GM20000 (cell line): ENCODE measurements around the gene NDUFS8.
"Not testable (repeated sequence)": the region's sequence is repeated elsewhere in the genome, so short reads cannot be mapped to it uniquely, and the experiment has no call there.

ENCODE experiments used
- DNase-seq: peaks from one replicate; pipeline ENCODE4 v3.0.0; 2012; ENCODE audit warnings: low spot score
- TF ChIP-seq, protein P1 (sequence below): IDR thresholded peaks from 2 replicates; pipeline ENCODE4 v1.5.1; 2012; ENCODE audit warnings: mild to moderate bottlenecking, control low read depth; ENCODE audit errors: extremely low read depth, missing control alignments

NDUFS8 gene

DNA sequence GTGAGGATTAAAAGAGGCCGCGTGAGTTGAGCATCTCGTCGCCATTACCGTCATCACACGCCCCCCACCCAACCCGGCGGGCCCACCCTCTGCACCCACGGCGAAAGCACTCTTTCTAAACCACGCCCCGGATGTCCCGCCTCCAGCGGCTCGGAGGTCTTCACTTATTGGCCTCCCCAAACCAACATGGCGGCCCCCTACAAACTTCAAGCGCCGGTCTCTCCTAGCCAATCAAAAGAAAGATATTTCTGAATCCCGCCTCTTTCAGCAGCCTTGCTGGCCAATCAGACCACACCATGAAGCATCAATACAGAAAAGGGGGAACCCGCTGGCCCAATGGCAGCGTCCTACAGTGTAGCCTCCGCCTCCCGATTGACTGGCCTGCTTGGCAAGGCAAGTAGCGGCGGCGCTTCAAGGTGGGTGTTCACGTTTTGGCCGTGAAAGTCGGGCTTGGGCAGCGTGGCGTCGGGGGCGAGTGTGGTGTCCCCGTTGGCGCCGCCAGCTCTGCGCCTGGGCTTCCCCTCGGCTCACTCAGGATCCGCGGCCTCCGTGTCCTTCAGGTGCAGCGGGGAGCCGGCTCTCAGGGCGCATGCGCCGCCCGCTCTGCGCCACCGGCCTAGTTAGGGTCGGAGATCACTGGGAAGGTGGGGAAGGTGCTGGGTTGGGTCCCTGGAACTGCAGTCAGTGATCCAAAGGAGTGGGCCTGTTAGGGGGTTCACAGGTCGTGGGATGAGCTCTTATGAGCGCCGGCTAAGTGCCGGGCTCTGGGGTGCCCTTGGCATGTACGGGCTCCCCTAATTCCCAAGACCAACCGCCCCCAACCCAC is at the start of gene NDUFS8:
TSS of gene NDUFS8 (plus strand) at position 364 of the 826 bp plus-strand sequence. CDS start 1,471 bp downstream, outside the sequence.
- DNase-seq, result peak; percentile 99
- TF ChIP-seq, protein P1, sequence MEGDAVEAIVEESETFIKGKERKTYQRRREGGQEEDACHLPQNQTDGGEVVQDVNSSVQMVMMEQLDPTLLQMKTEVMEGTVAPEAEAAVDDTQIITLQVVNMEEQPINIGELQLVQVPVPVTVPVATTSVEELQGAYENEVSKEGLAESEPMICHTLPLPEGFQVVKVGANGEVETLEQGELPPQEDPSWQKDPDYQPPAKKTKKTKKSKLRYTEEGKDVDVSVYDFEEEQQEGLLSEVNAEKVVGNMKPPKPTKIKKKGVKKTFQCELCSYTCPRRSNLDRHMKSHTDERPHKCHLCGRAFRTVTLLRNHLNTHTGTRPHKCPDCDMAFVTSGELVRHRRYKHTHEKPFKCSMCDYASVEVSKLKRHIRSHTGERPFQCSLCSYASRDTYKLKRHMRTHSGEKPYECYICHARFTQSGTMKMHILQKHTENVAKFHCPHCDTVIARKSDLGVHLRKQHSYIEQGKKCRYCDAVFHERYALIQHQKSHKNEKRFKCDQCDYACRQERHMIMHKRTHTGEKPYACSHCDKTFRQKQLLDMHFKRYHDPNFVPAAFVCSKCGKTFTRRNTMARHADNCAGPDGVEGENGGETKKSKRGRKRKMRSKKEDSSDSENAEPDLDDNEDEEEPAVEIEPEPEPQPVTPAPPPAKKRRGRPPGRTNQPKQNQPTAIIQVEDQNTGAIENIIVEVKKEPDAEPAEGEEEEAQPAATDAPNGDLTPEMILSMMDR, result no peak

DNA sequence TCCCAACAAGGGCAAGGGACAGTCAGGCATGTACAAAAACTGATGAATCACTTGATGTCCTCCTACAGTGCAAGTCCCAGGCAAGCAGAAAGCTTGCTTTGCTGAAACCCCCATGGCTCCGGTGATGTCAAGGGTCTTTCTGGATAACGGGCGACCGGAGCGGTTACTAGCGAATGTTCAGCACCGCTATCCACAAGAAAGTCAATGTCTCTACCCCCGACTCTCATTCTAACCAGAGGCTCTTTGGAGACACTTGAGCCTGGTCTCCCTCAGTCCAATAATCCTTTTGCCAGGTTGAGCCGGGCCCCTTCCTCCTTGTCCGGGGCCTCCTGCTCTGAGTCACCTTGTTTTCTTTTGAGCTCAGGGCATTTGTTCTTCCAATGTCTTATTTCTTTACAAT is 49.3 kb upstream of the NDUFS8 start:
- not testable (repeated sequence) for DNase-seq

DNA sequence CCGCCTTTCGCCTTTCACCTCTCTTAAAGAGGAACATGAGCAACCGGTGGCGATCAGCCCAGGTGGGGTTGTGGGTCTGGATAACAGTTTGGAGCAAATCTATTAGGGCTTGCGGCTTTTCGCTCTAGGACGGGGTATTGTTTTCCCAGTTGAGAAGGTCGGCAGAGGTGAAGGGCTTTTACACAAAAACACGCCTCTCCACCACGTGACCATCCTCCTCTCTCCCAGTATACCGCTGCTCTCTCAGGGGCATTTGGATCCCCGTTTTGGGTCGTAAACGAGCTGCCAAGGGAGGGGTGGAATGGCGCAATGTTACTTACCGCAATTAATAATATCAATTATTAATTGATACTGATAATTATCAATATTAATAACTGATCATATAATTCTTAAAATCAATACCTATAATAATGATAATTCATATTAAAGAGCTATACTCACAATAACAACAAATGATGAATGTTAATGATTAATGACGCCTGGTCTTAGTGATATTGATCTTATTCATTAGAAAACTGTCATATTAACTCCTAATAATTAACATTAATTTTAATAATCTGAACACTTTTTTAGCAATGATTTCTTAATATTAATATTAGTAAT is 48.1 kb upstream of the NDUFS8 start:
- not testable (repeated sequence) for DNase-seq

DNA sequence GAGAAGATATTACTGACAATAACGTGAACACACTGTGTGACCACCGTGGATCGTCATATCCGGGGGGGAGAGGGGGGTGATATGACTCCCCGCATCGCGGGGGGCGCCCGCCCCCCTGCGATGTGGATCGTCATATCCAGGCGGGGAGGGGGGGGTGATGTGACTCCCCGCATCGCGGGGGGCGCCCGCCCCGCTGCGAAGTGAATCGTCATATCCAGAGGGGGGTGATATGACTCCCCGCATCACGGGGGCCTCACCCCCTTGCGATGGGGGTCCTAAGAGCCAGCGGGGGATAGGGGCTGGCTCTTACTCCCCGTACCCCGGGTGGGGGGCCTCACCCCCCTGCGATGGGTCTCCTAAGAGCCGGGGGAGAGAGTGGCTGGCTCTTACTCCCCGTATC is 46.5 kb upstream of the NDUFS8 start:
- no peak for DNase-seq
- TF ChIP-seq, protein P1, result no peak

DNA sequence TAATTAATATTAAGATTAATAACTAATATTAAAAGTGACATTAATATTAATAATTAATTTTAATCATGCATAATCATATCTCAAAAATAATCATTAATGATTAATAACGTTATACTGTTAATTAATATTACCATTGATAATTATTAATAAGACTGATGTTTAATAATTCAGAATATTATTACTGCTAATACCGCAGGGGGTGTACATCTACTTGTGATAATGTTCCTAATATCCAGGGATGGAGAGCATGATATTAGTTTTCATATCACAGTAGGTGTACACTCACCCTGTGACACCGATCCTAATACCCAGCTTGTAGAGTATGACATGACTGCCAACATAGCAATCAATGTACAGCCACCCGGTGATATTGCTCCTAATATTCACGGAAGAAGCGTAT is 45.2 kb upstream of the NDUFS8 start:
- not testable (repeated sequence) for DNase-seq

DNA sequence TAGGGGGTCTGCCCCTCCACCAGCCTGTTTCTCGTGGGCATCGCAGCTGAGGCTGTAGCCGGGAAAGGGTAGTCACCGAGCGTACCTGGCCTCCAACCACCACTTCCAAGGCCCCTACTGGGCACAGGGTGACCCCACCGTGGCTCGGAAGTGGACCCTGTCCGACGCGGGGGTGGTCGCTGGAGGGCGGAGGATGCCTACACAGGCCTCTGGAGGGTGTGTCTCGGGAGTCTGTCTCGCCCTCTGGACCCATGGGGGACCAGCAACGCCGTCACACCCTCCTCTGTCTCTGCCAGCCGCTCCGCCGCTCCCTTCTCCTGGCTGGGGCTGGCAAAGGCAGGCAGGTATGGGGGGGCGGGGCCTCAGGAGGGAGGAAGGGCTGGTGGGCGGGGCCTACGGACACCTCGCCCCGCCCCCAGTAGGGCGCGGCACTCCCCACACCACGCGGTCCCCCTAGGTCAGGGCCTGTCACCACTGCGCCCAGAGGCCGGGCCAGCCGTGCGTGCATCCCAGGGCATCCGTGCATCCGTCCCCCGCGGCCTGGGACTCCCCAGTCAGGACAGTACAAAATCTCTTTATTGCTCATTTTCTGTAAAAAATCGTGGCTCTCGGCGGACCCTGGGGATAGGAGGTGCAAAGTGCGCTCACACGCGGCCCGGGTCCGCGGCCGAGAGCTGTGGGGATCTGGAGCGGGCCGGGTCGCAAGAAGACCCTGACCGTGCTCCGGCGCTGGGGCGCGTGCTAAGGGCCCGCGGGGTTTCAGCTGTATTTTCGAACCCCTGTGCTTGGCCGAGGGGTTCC is 39.7 kb upstream of the NDUFS8 start:
- not testable (repeated sequence) for DNase-seq

DNA sequence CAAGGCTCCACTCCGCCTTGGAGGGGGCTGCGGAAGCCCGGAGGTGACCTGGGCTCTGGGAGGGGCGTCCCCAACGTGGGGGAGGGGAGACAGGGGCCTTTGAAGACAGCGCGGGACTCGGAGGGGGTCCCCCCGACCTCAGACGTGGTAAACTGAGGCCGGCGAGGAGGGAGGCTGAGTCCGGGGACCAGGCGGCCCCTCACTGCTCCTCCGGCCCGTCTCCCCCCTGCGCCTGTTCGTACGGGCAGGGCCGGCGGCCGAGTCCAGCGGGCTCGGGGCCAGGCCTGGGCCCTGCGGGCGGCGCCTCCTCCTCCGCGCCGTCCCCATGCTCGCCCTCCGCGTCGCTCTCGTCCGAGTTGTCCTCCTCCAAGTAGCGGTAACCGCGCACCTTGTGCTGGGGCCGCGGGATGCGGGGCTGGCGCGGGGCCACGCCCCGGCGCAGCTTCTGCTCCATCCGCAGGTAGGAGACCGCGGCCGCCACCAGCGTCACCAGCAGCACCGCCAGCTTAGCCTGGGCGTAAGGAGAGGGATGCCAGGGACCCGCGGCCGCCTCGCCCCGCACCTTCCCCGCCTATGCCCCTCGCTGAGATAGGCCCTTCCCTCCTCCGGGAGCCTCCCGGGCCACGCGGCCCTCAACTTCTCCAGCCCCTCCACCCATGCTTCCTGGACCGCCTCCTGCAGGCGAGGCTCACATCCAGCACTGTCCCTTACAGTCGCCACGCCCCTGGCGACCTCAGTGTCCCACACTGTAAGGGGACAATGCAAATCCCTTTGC is 38.9 kb upstream of the NDUFS8 start:
- not testable (repeated sequence) for DNase-seq

DNA sequence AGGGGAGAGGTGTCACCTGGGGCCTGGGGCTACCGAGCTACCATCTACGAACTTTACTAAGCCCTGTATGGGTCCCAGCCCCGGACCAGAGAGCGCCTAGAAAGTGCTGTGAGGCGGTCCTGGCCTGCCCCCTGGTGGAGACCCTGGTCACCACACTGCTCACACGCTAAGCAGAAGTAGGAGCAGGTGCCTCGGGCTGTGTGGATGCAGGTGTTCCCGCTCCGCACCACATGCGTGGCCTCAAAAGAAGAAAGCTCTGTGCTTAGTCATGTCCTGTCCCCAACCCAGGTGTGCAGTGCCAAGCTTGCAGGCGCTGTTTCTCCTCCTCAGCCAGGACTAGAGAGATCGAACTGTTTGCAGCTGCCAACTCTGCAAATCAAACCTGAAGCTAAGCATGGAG is 36.7 kb upstream of the NDUFS8 start:
- TF ChIP-seq, protein P1, result peak; percentile 33
- not testable (repeated sequence) for DNase-seq

DNA sequence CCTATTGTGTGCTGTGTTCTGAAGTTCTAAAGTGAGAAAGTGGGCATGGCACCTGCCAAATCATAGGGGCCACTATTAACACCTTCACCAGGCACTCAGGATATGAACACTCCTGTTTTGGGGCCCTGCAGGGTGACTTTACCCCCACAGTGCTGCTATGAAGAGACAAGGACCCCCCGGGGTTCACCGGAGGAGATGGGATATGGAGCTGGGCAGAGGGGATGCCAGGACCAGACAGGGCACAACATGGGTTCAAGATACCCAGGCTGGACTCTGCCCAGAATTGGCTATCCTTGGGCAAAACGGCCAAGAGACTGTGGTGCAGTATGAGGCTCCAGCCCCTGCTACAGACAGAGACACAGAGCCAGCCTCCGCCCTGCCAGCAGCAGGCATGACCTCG is 36.1 kb upstream of the NDUFS8 start:
- not testable (repeated sequence) for DNase-seq

DNA sequence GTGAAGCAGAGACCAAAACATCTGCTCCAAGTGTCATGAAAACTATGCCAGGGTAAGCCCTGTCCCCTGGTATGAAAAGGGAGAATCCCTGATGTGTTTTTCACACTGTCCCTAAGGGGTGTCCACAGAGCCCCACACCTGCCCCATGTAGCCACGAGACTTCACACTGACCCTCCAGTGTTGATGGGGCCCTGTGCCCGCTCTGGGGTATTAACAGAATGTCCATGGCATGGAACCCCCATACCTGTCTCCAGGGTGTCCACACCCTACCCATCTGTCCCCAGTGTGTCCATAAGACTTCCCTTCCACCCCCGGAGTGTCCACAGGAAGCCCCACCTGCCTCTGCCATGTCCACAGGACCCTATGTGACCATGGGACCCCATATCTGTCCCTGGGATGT is 35.4 kb upstream of the NDUFS8 start:
- not testable (repeated sequence) for DNase-seq

DNA sequence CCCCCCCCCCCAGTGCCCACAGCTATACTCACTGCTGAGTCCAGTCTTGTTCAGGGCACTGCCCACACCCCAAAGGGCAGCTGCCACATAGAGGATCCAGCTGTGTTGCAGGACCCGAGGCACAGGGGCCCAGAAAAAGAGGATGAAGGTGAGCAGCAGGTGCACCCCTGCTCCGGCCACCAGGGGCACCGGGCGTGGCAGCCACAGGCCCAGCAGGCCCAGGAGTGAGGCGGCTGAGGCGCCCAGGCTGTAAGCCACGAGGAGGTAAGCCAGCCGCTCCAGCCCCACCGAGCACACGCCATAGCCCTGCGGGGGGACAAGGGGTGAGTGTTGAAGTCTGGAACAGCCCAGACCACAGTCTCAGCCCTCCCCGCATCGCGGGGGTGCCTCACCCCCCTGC is 34.9 kb upstream of the NDUFS8 start:
- DNase-seq, result not testable (repeated sequence)
